DND-41 (cell line): Measurements from ENCODE around the gene R3HDM4.

ENCODE experiments used
- EZH2 ChIP-seq: IDR thresholded peaks from 3 replicates; pipeline ENCODE4 v1.6.1; 2012; ENCODE audit warnings: borderline replicate concordance, low read depth, mild to moderate bottlenecking, moderate library complexity, low read length, inconsistent platforms; ENCODE audit not compliant: severe bottlenecking
- TF ChIP-seq, protein P1 (sequence below): IDR thresholded peaks from 2 replicates; pipeline ENCODE4 v1.5.1; 2012; ENCODE audit warnings: borderline replicate concordance, low read length, moderate library complexity, mild to moderate bottlenecking; ENCODE audit not compliant: poor library complexity, severe bottlenecking; ENCODE audit errors: extremely low read depth

DNA sequence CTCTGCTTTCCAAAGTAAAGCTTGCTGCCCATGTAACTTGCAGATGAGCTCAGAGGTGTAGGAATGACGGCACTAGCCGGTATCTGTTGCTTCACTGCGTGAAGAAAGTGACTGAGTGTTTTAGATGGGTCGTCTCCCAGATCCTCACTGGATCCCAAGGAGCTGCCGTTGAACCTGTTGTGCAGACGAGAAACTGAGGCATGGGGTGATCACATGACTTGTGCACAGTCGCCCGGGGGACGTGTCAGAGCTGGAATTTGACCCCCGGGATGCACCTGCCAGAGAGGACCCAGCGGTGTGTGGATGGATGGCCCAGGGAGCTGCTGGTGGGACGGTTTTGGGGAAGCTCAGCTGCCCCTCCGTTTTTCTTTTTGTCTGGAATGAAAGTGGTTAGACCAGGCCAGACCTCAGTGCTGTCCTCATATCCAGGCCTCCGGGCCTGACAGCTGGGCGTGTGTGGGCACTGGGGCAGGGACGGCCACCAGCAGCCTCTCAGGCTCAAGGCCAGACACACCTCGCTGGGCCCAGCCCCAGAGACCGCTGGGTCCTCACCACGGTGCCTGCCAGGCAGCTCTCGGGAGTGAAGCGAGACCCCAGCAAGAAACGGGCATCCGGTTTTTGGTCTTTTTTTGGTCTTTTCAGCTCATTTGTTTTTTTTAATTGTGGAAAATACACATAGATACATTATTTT lies 25.4 kb upstream of the R3HDM4 start:
- TF ChIP-seq EZH2 = no peak
- TF ChIP-seq, protein P1, sequence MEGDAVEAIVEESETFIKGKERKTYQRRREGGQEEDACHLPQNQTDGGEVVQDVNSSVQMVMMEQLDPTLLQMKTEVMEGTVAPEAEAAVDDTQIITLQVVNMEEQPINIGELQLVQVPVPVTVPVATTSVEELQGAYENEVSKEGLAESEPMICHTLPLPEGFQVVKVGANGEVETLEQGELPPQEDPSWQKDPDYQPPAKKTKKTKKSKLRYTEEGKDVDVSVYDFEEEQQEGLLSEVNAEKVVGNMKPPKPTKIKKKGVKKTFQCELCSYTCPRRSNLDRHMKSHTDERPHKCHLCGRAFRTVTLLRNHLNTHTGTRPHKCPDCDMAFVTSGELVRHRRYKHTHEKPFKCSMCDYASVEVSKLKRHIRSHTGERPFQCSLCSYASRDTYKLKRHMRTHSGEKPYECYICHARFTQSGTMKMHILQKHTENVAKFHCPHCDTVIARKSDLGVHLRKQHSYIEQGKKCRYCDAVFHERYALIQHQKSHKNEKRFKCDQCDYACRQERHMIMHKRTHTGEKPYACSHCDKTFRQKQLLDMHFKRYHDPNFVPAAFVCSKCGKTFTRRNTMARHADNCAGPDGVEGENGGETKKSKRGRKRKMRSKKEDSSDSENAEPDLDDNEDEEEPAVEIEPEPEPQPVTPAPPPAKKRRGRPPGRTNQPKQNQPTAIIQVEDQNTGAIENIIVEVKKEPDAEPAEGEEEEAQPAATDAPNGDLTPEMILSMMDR = no peak
